Suprapubic skin (tissue), 4 donors: ENCODE data around the gene B3GALT6. TPM values are rescaled to one million over a fixed set of nuclear protein-coding genes. Genes with fewer than 3 reads are reported as not detected.

Experiments
- DNase-seq, 2 donors: peaks; one replicate each; pipeline ENCODE4 v3.0.0-alpha.2; 2019; ENCODE audit warnings: low spot score in 2 of 2
- H3K27ac ChIP-seq: fragments of 200-600 bp; sonication (generic); one replicate; pipeline ENCODE4 v1.5.1; 2019
- H3K27me3 ChIP-seq: fragments of 200-600 bp; sonication (generic); one replicate; pipeline ENCODE4 v1.5.1; 2019
- H3K36me3 ChIP-seq: fragments of 200-600 bp; sonication (generic); one replicate; pipeline ENCODE4 v1.5.1; 2019
- H3K4me1 ChIP-seq: fragments of 200-600 bp; sonication (generic); one replicate; pipeline ENCODE4 v1.5.1; 2019
- H3K4me3 ChIP-seq: fragments of 200-600 bp; sonication (generic); one replicate; pipeline ENCODE4 v1.5.1; 2019; ENCODE audit warnings: mild to moderate bottlenecking
- H3K9me3 ChIP-seq: fragments of 200-600 bp; sonication (generic); one replicate; pipeline ENCODE4 v1.5.1; 2019
- EP300 ChIP-seq: sonication (generic); formaldehyde crosslinking; IDR thresholded peaks from one replicate; pipeline ENCODE4 v1.6.1; 2017; ENCODE audit warnings: antibody characterized with exemption
- POLR2A ChIP-seq, 2 donors: fragments of 450-650 bp; IDR thresholded peaks; one replicate each; pipeline ENCODE4 v1.6.1; 2017; ENCODE audit warnings: antibody characterized with exemption in 2 of 2, mild to moderate bottlenecking in 2 of 2, moderate library complexity in 2 of 2
- POLR2AphosphoS5 ChIP-seq, 3 donors: sonication (generic); formaldehyde crosslinking; IDR thresholded peaks; one replicate each; pipeline ENCODE4 v1.6.1; 2017; ENCODE audit warnings: antibody characterized with exemption in 3 of 3
- WGBS: methylation state at CpG from one replicate; pipeline ENCODE4 v1.1.5; 2018; 5-methylcytosine and 5-hydroxymethylcytosine counted together
- total RNA-seq, 4 donors: library from RNA; depleted of rRNA; stranded (reverse); fragments of >200 nt; gene quantifications; one replicate each; pipeline ENCODE4 v1.1.0, GENCODE V29; 2016
- TF ChIP-seq, protein P1 (sequence below), 2 donors: fragments of 200-600 bp in 1 of 2; fragments of 450-650 bp in 1 of 2; sonication (generic) in 1 of 2; IDR thresholded peaks; one replicate each; pipeline ENCODE4 v1.5.1; 2016 to 2019; ENCODE audit warnings: antibody characterized with exemption in 2 of 2, mild to moderate bottlenecking in 1 of 2, moderate library complexity in 1 of 2

The B3GALT6 gene
- total RNA-seq, 4 donors from 2014 or later, result 9.3 to 24.4 (median 16.4) TPM

DNA sequence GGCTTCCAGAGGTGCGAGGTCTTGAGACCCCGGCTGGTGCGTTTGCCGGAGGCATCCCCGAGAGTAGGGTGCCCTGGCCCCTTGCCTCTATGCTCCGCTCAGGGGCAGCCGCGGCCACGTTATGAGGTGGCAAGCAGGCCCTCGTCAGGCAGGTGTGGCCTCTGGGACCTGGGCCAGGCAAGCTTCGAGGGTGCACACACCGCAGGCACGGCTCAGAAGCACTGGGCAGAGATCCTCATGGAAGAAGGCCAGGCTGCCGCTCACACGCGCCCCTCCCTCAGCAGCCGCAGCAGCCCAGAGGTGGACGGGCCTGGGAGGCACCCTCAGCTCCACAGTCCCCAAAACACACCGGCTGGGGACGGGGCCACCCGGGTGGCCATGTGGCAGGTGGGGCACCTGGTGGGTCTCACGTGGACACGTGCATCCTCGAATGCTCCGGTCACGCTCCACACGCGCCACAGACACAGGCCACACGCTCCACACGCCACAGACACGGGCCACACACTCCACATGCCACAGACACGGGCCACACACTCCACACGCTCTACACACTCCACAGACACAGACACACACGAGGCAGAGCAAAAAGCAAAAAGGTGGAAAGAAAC lies 6.7 kb upstream of the B3GALT6 start:
- WGBS, result 79% methylated on average over 16 of the region's 34 CpGs
- no peak overlapping the region for H3K4me3 ChIP-seq
- no peak overlapping the region for H3K27ac ChIP-seq
- no peaks in the 10 kb centered on the region for H3K9me3 ChIP-seq
- H3K27me3 ChIP-seq, result no peaks in the 10 kb centered on the region
- DNase-seq, result no peak
- H3K4me1 ChIP-seq, result peaks cover 21% of the 10 kb centered on the region
- peaks cover 76% of the 10 kb centered on the region for H3K36me3 ChIP-seq
- TF ChIP-seq EP300 (no peak), POLR2A (IDR thresholded peaks at IDR 0.05) (no peak), POLR2AphosphoS5 (IDR thresholded peaks at IDR 0.05) (no peak)
- TF ChIP-seq, protein P1, sequence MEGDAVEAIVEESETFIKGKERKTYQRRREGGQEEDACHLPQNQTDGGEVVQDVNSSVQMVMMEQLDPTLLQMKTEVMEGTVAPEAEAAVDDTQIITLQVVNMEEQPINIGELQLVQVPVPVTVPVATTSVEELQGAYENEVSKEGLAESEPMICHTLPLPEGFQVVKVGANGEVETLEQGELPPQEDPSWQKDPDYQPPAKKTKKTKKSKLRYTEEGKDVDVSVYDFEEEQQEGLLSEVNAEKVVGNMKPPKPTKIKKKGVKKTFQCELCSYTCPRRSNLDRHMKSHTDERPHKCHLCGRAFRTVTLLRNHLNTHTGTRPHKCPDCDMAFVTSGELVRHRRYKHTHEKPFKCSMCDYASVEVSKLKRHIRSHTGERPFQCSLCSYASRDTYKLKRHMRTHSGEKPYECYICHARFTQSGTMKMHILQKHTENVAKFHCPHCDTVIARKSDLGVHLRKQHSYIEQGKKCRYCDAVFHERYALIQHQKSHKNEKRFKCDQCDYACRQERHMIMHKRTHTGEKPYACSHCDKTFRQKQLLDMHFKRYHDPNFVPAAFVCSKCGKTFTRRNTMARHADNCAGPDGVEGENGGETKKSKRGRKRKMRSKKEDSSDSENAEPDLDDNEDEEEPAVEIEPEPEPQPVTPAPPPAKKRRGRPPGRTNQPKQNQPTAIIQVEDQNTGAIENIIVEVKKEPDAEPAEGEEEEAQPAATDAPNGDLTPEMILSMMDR (IDR thresholded peaks at IDR 0.05), result no peak

GRCh38 chr1:1225913-1226312 lies 6.1 kb upstream of the B3GALT6 start:
- H3K4me1 ChIP-seq, result peaks cover 27% of the 10 kb centered on the region
- no peak for DNase-seq
- no peak overlapping the region for H3K27ac ChIP-seq
- H3K27me3 ChIP-seq, result no peaks in the 10 kb centered on the region
- 75% methylated on average over 14 of the region's 18 CpGs for WGBS
- H3K36me3 ChIP-seq, result peaks cover 70% of the 10 kb centered on the region
- H3K9me3 ChIP-seq, result no peaks in the 10 kb centered on the region
- TF ChIP-seq EP300 (no peak), POLR2A (IDR thresholded peaks at IDR 0.05) (no peak), POLR2AphosphoS5 (IDR thresholded peaks at IDR 0.05) (no peak)
- TF ChIP-seq, protein P1 (IDR thresholded peaks at IDR 0.05), result no peak
- no peak overlapping the region for H3K4me3 ChIP-seq

DNA sequence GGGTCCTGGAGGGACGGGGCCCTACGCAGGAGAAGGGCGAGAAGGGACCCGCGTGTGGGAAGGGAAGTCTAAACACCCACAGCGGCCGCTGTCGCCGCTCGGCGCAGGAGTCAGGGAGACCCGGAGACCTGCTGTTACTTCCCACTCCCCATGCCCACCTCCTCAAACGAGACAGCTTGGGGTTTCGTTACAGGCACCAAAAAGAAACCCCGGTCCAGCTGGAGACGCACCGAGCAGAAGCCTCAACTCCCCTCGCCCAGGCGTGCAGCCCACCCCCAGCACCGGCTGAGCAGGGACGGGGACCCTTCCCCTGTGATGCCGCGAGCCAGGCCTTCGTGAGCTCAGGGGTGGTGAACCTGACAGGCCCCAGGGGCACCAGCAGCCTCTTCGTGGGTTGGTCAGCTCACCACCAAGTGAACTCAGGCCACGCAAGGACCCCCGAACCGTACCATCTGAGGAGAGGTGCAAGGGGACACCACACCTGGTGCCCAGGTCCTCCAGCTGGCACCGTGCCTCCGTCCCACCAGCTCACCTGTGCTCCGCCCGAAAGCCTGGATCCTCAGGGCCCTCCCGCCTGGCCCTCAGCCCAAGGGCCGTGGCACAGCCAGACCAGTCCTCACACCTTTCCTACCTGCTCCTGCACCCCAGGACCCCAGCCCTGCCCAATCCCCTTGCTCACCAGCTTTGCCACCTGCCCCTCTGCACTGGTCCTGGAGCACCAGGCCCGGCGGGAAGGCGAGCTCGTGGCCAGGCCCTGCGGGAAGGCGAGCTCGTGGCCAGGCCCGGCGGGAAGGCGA lies 5.3 kb upstream of the B3GALT6 start:
- DNase-seq, result no peak
- 84% methylated on average over 5 of the region's 44 CpGs for WGBS
- peaks cover 62% of the 10 kb centered on the region for H3K36me3 ChIP-seq
- no peak overlapping the region for H3K4me3 ChIP-seq
- TF ChIP-seq EP300 (no peak), POLR2AphosphoS5 (IDR thresholded peaks at IDR 0.05) (no peak), POLR2A (IDR thresholded peaks at IDR 0.05) (no peak)
- TF ChIP-seq, protein P1 (IDR thresholded peaks at IDR 0.05), result no peak
- no peaks in the 10 kb centered on the region for H3K27me3 ChIP-seq
- H3K27ac ChIP-seq, result no peak overlapping the region
- no peaks in the 10 kb centered on the region for H3K9me3 ChIP-seq
- peaks cover 29% of the 10 kb centered on the region for H3K4me1 ChIP-seq

- Histone ChIP-seq H3K4me3 (no peak overlapping the region), H3K27me3 (no peaks in the 10 kb centered on the region), H3K9me3 (no peaks in the 10 kb centered on the region), H3K36me3 (peaks cover 55% of the 10 kb centered on the region), H3K27ac (no peak overlapping the region), H3K4me1 (peaks cover 29% of the 10 kb centered on the region)
- no CpG with 5 or more reads among the region's 25 CpGs for WGBS
- DNase-seq, result no peak
- TF ChIP-seq EP300 (no peak), POLR2A (IDR thresholded peaks at IDR 0.05) (no peak), POLR2AphosphoS5 (IDR thresholded peaks at IDR 0.05) (no peak)
- TF ChIP-seq, protein P1 (IDR thresholded peaks at IDR 0.05), result no peak
Measured at GRCh38 chr1:1227386-1227785, 4.7 kb upstream of the B3GALT6 start.

- Histone ChIP-seq H3K4me1 (peaks cover 37% of the 10 kb centered on the region), H3K9me3 (no peaks in the 10 kb centered on the region), H3K36me3 (peaks cover 47% of the 10 kb centered on the region), H3K27ac (no peak overlapping the region), H3K4me3 (no peak overlapping the region), H3K27me3 (no peaks in the 10 kb centered on the region)
- TF ChIP-seq, protein P1 (IDR thresholded peaks at IDR 0.05), result no peak
- TF ChIP-seq POLR2AphosphoS5 (IDR thresholded peaks at IDR 0.05) (no peak), POLR2A (IDR thresholded peaks at IDR 0.05) (no peak), EP300 (no peak)
- 86% methylated on average over 13 of the region's 30 CpGs for WGBS
- no peak for DNase-seq
Measured at GRCh38 chr1:1228187-1228586, 3.9 kb upstream of the B3GALT6 start.
